IMR-90 (cell line): Measurements from ENCODE around the gene MDFI. TPM values are rescaled to one million over a fixed set of nuclear protein-coding genes. Genes with fewer than 3 reads are reported as not detected.
A peak's percentile ranks its signal among the peaks of the same experiment; 100 is the strongest.

Experiments
- ATAC-seq: fragments of 200-7000 bp; cut with Tn5 transposase; 2 replicates; pipeline ENCODE4 v1.9.1; 2020; ENCODE audit warnings: low read depth, mild to moderate bottlenecking, moderate library complexity
- BruUV-seq: library from RNA; stranded (reverse); fragments of 400-500 nt; replicated peaks from 2 replicates; lab custom pipeline; 2021; lab: Mats Ljungman, UMichigan
- CTCF ChIA-PET: fragments of 300-600 bp; formaldehyde crosslinking; extraction: SDS; loops from one replicate; lab custom pipeline; 2021; ENCODE audit warnings: antibody characterized with exemption; lab: Yijun Ruan, JAX
- POLR2A ChIA-PET: fragments of 300-600 bp; sonication (Branson Sonifier 250); formaldehyde crosslinking; loops from one replicate; lab custom pipeline; 2022; ENCODE audit warnings: antibody characterized with exemption; ENCODE audit not compliant: unreplicated experiment; lab: Charles Lee
- DNase-seq: peaks from one replicate; pipeline ENCODE4 v3.0.0; 2013
- H2AFZ ChIP-seq: replicated peaks from 2 replicates; pipeline ENCODE3; 2013; ENCODE audit warnings: low read length, mild to moderate bottlenecking; ENCODE audit not compliant: poor library complexity
- H2AK5ac ChIP-seq: 2 replicates; pipeline ENCODE4 v1.6.1; 2013; ENCODE audit warnings: low read depth, low read length, inconsistent platforms
- H2AK9ac ChIP-seq: replicated peaks from 2 replicates; pipeline ENCODE3; 2013; ENCODE audit warnings: mild to moderate bottlenecking, low read depth, low read length, moderate library complexity; ENCODE audit not compliant: poor library complexity
- H2BK120ac ChIP-seq: 2 replicates; pipeline ENCODE4 v1.6.1; 2013; ENCODE audit warnings: low read depth, low read length, inconsistent platforms
- H2BK15ac ChIP-seq: 3 replicates; pipeline ENCODE4 v1.6.1; 2013; ENCODE audit warnings: low read depth, low read length, inconsistent platforms
- H2BK20ac ChIP-seq: 2 replicates; pipeline ENCODE4 v1.6.1; 2013; ENCODE audit warnings: low read depth, mild to moderate bottlenecking, inconsistent platforms, low read length, moderate library complexity
- H2BK5ac ChIP-seq: 2 replicates; pipeline ENCODE4 v1.6.1; 2013; ENCODE audit warnings: mild to moderate bottlenecking, low read depth, low read length, inconsistent platforms; ENCODE audit not compliant: poor library complexity, severe bottlenecking
- H3K14ac ChIP-seq: replicated peaks from 2 replicates; pipeline ENCODE4 v1.6.1; 2013; ENCODE audit warnings: low read depth, low read length, inconsistent platforms
- H3K18ac ChIP-seq: 2 replicates; pipeline ENCODE4 v1.6.1; 2013; ENCODE audit warnings: low read depth, low read length, control low read depth
- H3K23ac ChIP-seq: 2 replicates; pipeline ENCODE4 v1.6.1; 2013; ENCODE audit warnings: low read depth, low read length, inconsistent platforms
- H3K27ac ChIP-seq: 2 replicates; pipeline ENCODE4 v1.5.1; 2013; ENCODE audit warnings: mild to moderate bottlenecking, control low read depth, low read length; ENCODE audit not compliant: insufficient read depth
- H3K27me3 ChIP-seq: 2 replicates; pipeline ENCODE4 v1.6.1; 2013; ENCODE audit warnings: low read length; ENCODE audit not compliant: control insufficient read depth, insufficient read depth
- H3K36me3 ChIP-seq: 2 replicates; pipeline ENCODE4 v1.6.1; 2013; ENCODE audit warnings: low read length, mixed read lengths; ENCODE audit not compliant: control insufficient read depth, insufficient read depth
- H3K4ac ChIP-seq: 2 replicates; pipeline ENCODE4 v1.6.1; 2013; ENCODE audit warnings: low read depth, low read length, inconsistent platforms
- H3K4me1 ChIP-seq: 2 replicates; pipeline ENCODE4 v1.6.1; 2013; ENCODE audit warnings: low read length, mixed read lengths; ENCODE audit not compliant: control insufficient read depth, insufficient read depth
- H3K4me2 ChIP-seq: 2 replicates; pipeline ENCODE4 v1.6.1; 2013; ENCODE audit warnings: low read depth, mild to moderate bottlenecking, control low read depth, low read length, moderate library complexity
- H3K4me3 ChIP-seq: 2 replicates; pipeline ENCODE4 v1.5.1; 2013; ENCODE audit warnings: low read depth, mild to moderate bottlenecking, control low read depth, low read length, moderate library complexity; ENCODE audit not compliant: insufficient read depth
- H3K56ac ChIP-seq: 2 replicates; pipeline ENCODE4 v1.6.1; 2013; ENCODE audit warnings: low read length, inconsistent platforms; ENCODE audit not compliant: insufficient read depth; ENCODE audit errors: extremely low read depth
- H3K79me1 ChIP-seq, 2 experiments: 2 replicates each; pipeline ENCODE4 v1.6.1; 2013; ENCODE audit warnings: low read length in 2 of 2, inconsistent platforms in 1 of 2, low read depth in 1 of 2
- H3K9ac ChIP-seq: 2 replicates; pipeline ENCODE4 v1.6.1; 2013; ENCODE audit warnings: low read depth, low read length, control low read depth
- H3K9me1 ChIP-seq: 2 replicates; pipeline ENCODE4 v1.6.1; 2013; ENCODE audit warnings: low read length, inconsistent platforms; ENCODE audit not compliant: insufficient read depth
- H3K9me3 ChIP-seq: 2 replicates; pipeline ENCODE4 v1.6.1; 2013; ENCODE audit warnings: low read length; ENCODE audit not compliant: control insufficient read depth, insufficient read depth
- H4K20me1 ChIP-seq: 2 replicates; pipeline ENCODE4 v1.6.1; 2013; ENCODE audit warnings: low read length, inconsistent platforms; ENCODE audit not compliant: insufficient read depth
- H4K5ac ChIP-seq: 2 replicates; pipeline ENCODE4 v1.6.1; 2013; ENCODE audit warnings: mild to moderate bottlenecking, low read depth, low read length, control low read depth
- H4K8ac ChIP-seq, 2 experiments: 2 replicates each; pipeline ENCODE4 v1.6.1; 2013; ENCODE audit warnings: low read depth in 2 of 2, low read length in 2 of 2, control low read depth in 1 of 2, inconsistent platforms in 1 of 2
- H4K91ac ChIP-seq: 2 replicates; pipeline ENCODE4 v1.6.1; 2013; ENCODE audit warnings: low read depth, low read length, inconsistent platforms; ENCODE audit not compliant: insufficient read depth
- BHLHE40 ChIP-seq: fragments of 150-350 bp; IDR thresholded peaks from 2 replicates; pipeline ENCODE4 v1.6.1; 2016; ENCODE audit warnings: mild to moderate bottlenecking, low read depth, low read length
- ELK1 ChIP-seq: fragments of 150-350 bp; IDR thresholded peaks from 2 replicates; pipeline ENCODE4 v1.6.1; 2016; ENCODE audit warnings: low read depth, mild to moderate bottlenecking, low read length, moderate library complexity, borderline replicate concordance
- MAZ ChIP-seq: IDR thresholded peaks from 2 replicates; pipeline ENCODE4 v1.6.1; 2012; ENCODE audit warnings: low read depth, mild to moderate bottlenecking, low read length, improper control_type of control experiment, moderate library complexity, borderline replicate concordance
- POLR2A ChIP-seq: IDR thresholded peaks from 2 replicates; pipeline ENCODE4 v1.6.1; 2012; ENCODE audit warnings: mild to moderate bottlenecking, low read depth, low read length
- USF2 ChIP-seq: fragments of 150-350 bp; IDR thresholded peaks from 2 replicates; pipeline ENCODE4 v1.6.1; 2017; ENCODE audit warnings: mild to moderate bottlenecking, antibody characterized with exemption, low read length, low read depth
- WGBS, 2 experiments: methylation state at CpG; one replicate each; pipeline versions ENCODE4 v1.1.5 to v1.1.7; 2013; ENCODE audit warnings: missing lambda C conversion rate in 2 of 2; ENCODE audit not compliant: insufficient read length in 1 of 2; ENCODE audit errors: extremely low coverage in 2 of 2; 5-methylcytosine and 5-hydroxymethylcytosine counted together
- dilution Hi-C: fragments of 300-500 bp; cut with HindIII; formaldehyde crosslinking; loops from one replicate; pipeline ENCODE4 v1.14.3; 2018; ENCODE audit warnings: low sequenced_read_pairs; ENCODE audit not compliant: unreplicated experiment
- in situ Hi-C: fragments of 300-500 bp; cut with MboI; formaldehyde crosslinking; loops from 3 replicates; pipeline ENCODE4 v1.14.3; 2019; ENCODE audit warnings: low sequenced_read_pairs, inconsistent platforms, mixed read lengths
- intact Hi-C: fragments of 100-400 bp; cut with micrococcal nuclease; formaldehyde crosslinking; loops from 2 replicates; pipeline ENCODE4 v1.10.0; 2022
- polyA plus RNA-seq, 3 experiments: library from polyadenylated mRNA; depleted of rRNA; stranded (reverse); fragments of >200 nt; gene quantifications; 2 replicates each; pipeline ENCODE4 v1.2.3, GENCODE V29; 2012; ENCODE audit warnings: low replicate concordance in 1 of 3
- total RNA-seq: library from RNA; depleted of rRNA; stranded (reverse); fragments of >200 nt; gene quantifications from 2 replicates; pipeline ENCODE4 v1.2.3, GENCODE V29; 2012

Gene MDFI
- total and polyA plus RNA-seq, 2 of the 4 experiments (the other 2 are of a cell fraction) = 0.18 to 0.29 TPM

- H3K4me3 ChIP-seq = no peak overlapping the region
- CTCF ChIA-PET = interaction anchor here (0.9 kb wide), 1 partner anchor 11 kb away, joined by 3 read pairs; no protein-coding TSS in a partner anchor
- DNase-seq (peak; percentile 43), ATAC-seq (no peak)
- no peak overlapping the region for H3K4ac ChIP-seq
- BruUV-seq = no TSS peak
- no CpG with 5 or more reads among the region's 6 CpGs for WGBS, 2 experiments
- TF ChIP-seq USF2 (no peak), BHLHE40 (no peak), MAZ (no peak), ELK1 (no peak), POLR2A (no peak)
- H3K79me1 ChIP-seq = no peaks in the 10 kb centered on the region
- no peak overlapping the region for H2BK20ac ChIP-seq
- H3K9ac ChIP-seq = no peak overlapping the region
- H2BK120ac ChIP-seq = no peak overlapping the region
- H2BK15ac ChIP-seq = no peak overlapping the region
- no peaks in the 10 kb centered on the region for H3K9me3 ChIP-seq
- H4K5ac ChIP-seq = no peak overlapping the region
- H4K8ac ChIP-seq = no peak overlapping the region
- H2AK5ac ChIP-seq = no peak overlapping the region
- in situ Hi-C loops = no loop called here
- H3K4me2 ChIP-seq = no peak overlapping the region
- H3K9me1 ChIP-seq = peaks cover 4% of the 10 kb centered on the region; the same call in 1 of the 2 replicates
- H3K4me1 ChIP-seq = peaks cover 12% of the 10 kb centered on the region
- H3K27ac ChIP-seq = no peak overlapping the region
- H4K91ac ChIP-seq = no peak overlapping the region
- H3K27me3 ChIP-seq = no peaks in the 10 kb centered on the region; the same call in 1 of the 2 replicates
- H4K20me1 ChIP-seq = no peaks in the 10 kb centered on the region; the same call in 1 of the 2 replicates
- intact Hi-C loops = loop anchor here (5.0 kb wide), 1 partner anchor 82 kb away; the partner anchor contains the start of gene FRS3
- H3K14ac ChIP-seq = no peak overlapping the region
- H3K36me3 ChIP-seq = no peaks in the 10 kb centered on the region
- no peak overlapping the region for H3K56ac ChIP-seq
- no peak overlapping the region for H3K23ac ChIP-seq
- POLR2A ChIA-PET = no interaction called here
- no peak overlapping the region for H2AK9ac ChIP-seq
- H2AFZ ChIP-seq = peak overlapping the region; percentile 6
- dilution Hi-C loops = no loop called here
- no peak overlapping the region for H2BK5ac ChIP-seq
- no peak overlapping the region for H3K18ac ChIP-seq
Observed at GRCh38 chr6:41694815-41695526, 56.7 kb downstream of the MDFI start.
